ENCODE results near the gene ANKRD6. TPM values are rescaled to one million over a fixed set of nuclear protein-coding genes. Genes with fewer than 3 reads are reported as not detected.

ANKRD6 gene
- total RNA-seq, 4 donors from 2014 or later, result 7.7 to 18.5 (median 11.9) TPM

GRCh38 chr6:89597372-89597771 is 164.4 kb downstream of the ANKRD6 start:
- no peak for TF ChIP-seq CTCF (IDR thresholded peaks at IDR 0.05; ENCODE audit: low read depth)

GRCh38 chr6:89597988-89598387 is 165.0 kb downstream of the ANKRD6 start:
- TF ChIP-seq CTCF (IDR thresholded peaks at IDR 0.05; ENCODE audit: low read depth), result no peak

DNA sequence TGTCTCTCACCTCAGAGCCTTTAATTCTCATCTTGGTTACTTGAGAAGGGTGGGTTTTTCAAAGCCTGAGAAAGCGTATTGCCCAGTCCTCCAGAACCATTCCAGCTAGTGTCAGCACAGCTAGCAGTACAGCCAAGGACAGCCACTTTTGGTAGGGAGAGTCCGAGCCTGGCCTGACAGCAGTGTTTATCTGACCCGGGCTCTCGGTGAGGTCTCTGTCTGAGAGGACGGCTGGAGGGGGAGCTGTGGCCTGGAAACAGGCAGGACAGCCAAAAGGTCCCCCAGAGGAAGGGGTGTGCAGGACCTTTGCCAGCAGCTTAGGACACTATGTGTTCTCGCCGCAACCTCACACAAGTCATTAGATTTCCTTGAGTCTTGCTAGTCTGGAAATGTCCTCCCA is 166.8 kb downstream of the ANKRD6 start:
- TF ChIP-seq CTCF (IDR thresholded peaks at IDR 0.05; ENCODE audit: low read depth), result no peak

DNA sequence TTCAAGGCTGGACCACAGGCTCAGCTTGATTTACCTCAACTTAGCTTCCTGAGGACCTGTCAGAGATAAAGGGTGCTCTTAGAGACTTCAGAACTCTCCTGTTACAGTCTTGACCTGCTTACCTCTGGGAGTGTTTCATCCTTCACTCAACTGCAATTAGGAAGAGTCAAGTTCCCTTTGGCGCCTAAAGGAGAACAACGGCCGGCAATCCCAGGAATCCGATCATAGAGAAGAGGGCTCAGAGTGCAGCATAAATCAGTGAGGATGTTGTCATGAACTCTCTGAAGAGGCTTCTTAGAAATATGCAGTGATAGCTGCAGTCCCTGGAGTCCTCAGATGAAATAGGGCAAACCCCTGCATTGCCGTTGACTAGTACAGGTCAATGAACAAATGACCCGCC is 169.2 kb downstream of the ANKRD6 start:
- TF ChIP-seq CTCF (IDR thresholded peaks at IDR 0.05; ENCODE audit: low read depth), result no peak

DNA sequence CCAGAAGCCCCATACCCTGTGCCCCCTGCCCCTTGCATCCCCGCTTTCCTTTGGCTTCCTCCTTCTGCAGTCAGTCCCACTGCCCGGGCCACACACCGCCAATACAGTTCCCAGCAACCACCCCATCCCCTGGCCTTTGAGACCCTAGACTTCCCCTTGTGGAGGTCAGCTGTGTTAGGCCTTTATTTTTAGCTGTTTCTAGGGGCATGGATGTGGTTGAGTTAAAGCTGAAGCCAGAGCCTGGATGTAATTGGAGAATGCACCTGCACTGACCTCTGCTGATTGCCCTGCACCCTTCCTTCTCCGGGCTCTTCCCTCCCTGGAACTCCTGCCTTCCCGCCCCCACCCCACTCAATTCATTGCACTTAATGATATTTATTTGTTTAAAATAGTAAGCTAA is 171.7 kb downstream of the ANKRD6 start:
- TF ChIP-seq CTCF (IDR thresholded peaks at IDR 0.05; ENCODE audit: low read depth), result no peak

DNA sequence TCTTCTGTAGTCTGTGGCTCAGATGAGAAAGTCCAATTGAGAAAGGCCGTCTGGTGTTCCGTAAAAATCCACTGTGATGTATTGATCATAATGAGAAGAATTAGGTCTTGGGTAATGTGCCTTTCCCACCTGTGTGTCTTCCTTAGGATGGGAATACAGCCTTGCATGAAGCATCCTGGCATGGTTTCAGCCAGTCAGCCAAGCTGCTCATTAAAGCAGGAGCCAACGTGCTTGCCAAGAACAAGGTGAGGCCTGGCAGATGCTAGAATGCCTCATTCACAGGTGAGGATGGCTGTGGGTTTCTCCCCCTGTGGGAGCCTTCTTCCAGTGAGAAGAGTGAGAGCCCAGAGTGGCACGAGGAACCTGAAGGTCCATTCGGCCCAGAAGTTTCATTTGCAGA is 172.9 kb downstream of the ANKRD6 start:
- TF ChIP-seq CTCF (IDR thresholded peaks at IDR 0.05; ENCODE audit: low read depth), result no peak

GRCh38 chr6:89610149-89610642 is 177.2 kb downstream of the ANKRD6 start:
- TF ChIP-seq CTCF (IDR thresholded peaks at IDR 0.05; ENCODE audit: low read depth), result no peak

Data from subcutaneous adipose tissue (tissue), 4 donors.